ENCODE data around the gene PTCRA.
"Not testable (repeated sequence)": the region's sequence is repeated elsewhere in the genome, so short reads cannot be mapped to it uniquely, and the experiment has no call there.

The PTCRA gene

GRCh38 chr6:42907336-42907735, 8.5 kb upstream of the PTCRA start:
- DNase-seq, result no peak

GRCh38 chr6:42909835-42910234, 6.0 kb upstream of the PTCRA start:
- no peak for DNase-seq

GRCh38 chr6:42911171-42912021, 4.5 kb upstream of the PTCRA start:
- no peak for DNase-seq

GRCh38 chr6:42914546-42914945, 1.3 kb upstream of the PTCRA start:
- no peak for DNase-seq

GRCh38 chr6:42916288-42916687, 435 bp downstream of the PTCRA start:
- no peak for DNase-seq

- DNase-seq, result no peak
Observed at GRCh38 chr6:42921801-42922200, 5.9 kb downstream of the PTCRA start.

- no peak for DNase-seq
Observed at GRCh38 chr6:42923666-42924065, 7.8 kb downstream of the PTCRA start.

- DNase-seq, result no peak
Observed at GRCh38 chr6:42925248-42925857, 9.5 kb downstream of the PTCRA start.

- DNase-seq, result peak; percentile 98
Observed at GRCh38 chr6:42928986-42929820, 13.3 kb downstream of the PTCRA start, which contains the start of gene CNPY3. Gene CNPY3 (plus strand): TSS chr6:42929480. CDS start chr6:42929571, 91 bp downstream.

GRCh38 chr6:42929821-42930360, 14.0 kb downstream of the PTCRA start:
- peak; percentile 89 for DNase-seq

GRCh38 chr6:42932412-42932811, 16.6 kb downstream of the PTCRA start:
- DNase-seq, result no peak

- DNase-seq, result no peak
Observed at GRCh38 chr6:42933205-42933604, 17.4 kb downstream of the PTCRA start.

- DNase-seq, result no peak
Observed at GRCh38 chr6:42935322-42935721, 19.5 kb downstream of the PTCRA start.

- no peak for DNase-seq
Observed at GRCh38 chr6:42936398-42936797, 20.5 kb downstream of the PTCRA start.

- DNase-seq, result no peak
Observed at GRCh38 chr6:42937548-42938427, 21.9 kb downstream of the PTCRA start.

- no peak for DNase-seq
Observed at GRCh38 chr6:42938428-42938796, 22.6 kb downstream of the PTCRA start.

- no peak for DNase-seq
Observed at GRCh38 chr6:42938987-42939809, 23.3 kb downstream of the PTCRA start.

- no peak for DNase-seq
Observed at GRCh38 chr6:42939810-42940167, 23.9 kb downstream of the PTCRA start.

GRCh38 chr6:42940493-42941045, 24.7 kb downstream of the PTCRA start:
- DNase-seq, result no peak

- not testable (repeated sequence) for DNase-seq
Observed at GRCh38 chr6:42941356-42941755, 25.5 kb downstream of the PTCRA start.

- DNase-seq, result no peak
Observed at GRCh38 chr6:42942444-42942843, 26.6 kb downstream of the PTCRA start.
